HCT116 (cell line): ENCODE measurements around the gene C10orf62. TPM values are rescaled to one million over a fixed set of nuclear protein-coding genes. Genes with fewer than 3 reads are reported as not detected.

Experiments
- ATAC-seq: fragments of 200-7000 bp; cut with Tn5 transposase; 2 replicates; pipeline ENCODE4 v1.9.1; 2020; ENCODE audit warnings: mild to moderate bottlenecking, moderate library complexity
- BruUV-seq: library from RNA; stranded (reverse); fragments of 400-500 nt; replicated peaks from 2 replicates; lab custom pipeline; 2021; lab: Mats Ljungman, UMichigan
- CTCF ChIA-PET: fragments of 300-600 bp; sonication (Branson Sonifier 250); formaldehyde crosslinking; loops from one replicate; lab custom pipeline; 2021; ENCODE audit warnings: antibody characterized with exemption; lab: Charles Lee
- POLR2A ChIA-PET: fragments of 300-600, 350-600 bp; sonication (Branson Sonifier 250); formaldehyde crosslinking; loops from one replicate; lab custom pipeline; 2021; ENCODE audit warnings: antibody characterized with exemption; lab: Charles Lee
- RAD21 ChIA-PET, 2 experiments: fragments of 300-600 bp; sonication (Branson Sonifier 250); formaldehyde crosslinking; loops; one replicate each; lab custom pipeline; 2023; ENCODE audit warnings: low total read pairs in 2 of 2; ENCODE audit not compliant: uncharacterized antibody in 2 of 2, unreplicated experiment in 2 of 2, low non-redundant PET in 1 of 2; lab: Charles Lee
- DNase-seq: peaks from one replicate; pipeline ENCODE4 v3.0.0-alpha.2; 2010; ENCODE audit warnings: low read depth, low spot score
- H2AFZ ChIP-seq: fragments of 200-600 bp; shearing (Covaris generic), sonication (generic); 2 replicates; pipeline ENCODE4 v1.6.1; 2017; ENCODE audit warnings: low read depth, mixed run types, mixed read lengths, antibody characterized with exemption, low read length; ENCODE audit not compliant: poor library complexity, severe bottlenecking
- H3K27ac ChIP-seq: 2 replicates; pipeline ENCODE4 v1.5.1; 2012; ENCODE audit warnings: low read depth, low read length
- H3K27me3 ChIP-seq: fragments of 200-600 bp; sonication (generic); 2 replicates; pipeline ENCODE4 v1.6.1; 2016; ENCODE audit warnings: mixed run types, low read length, mixed read lengths; ENCODE audit not compliant: insufficient read depth
- H3K36me3 ChIP-seq, 2 experiments: fragments of 200-500 bp in 1 of 2; fragments of 200-600 bp in 1 of 2; sonication (Bioruptor generic) in 1 of 2; sonication (generic) in 1 of 2; 2 replicates each; pipeline versions ENCODE4 v1.5.1 to v1.6.1; 2014 to 2016; ENCODE audit warnings: low read length in 2 of 2, inconsistent platforms in 1 of 2, mixed read lengths in 1 of 2, mixed run types in 1 of 2; ENCODE audit not compliant: insufficient read depth in 2 of 2, control insufficient read depth in 1 of 2
- H3K4me1 ChIP-seq, 2 experiments: fragments of 200-600 bp in 1 of 2; sonication (generic) in 1 of 2; 2 replicates each; pipeline versions ENCODE4 v1.5.1 to v1.6.1; 2012 to 2017; ENCODE audit warnings: low read length in 2 of 2, inconsistent platforms in 1 of 2, mild to moderate bottlenecking in 1 of 2, mixed read lengths in 1 of 2, mixed run types in 1 of 2, moderate library complexity in 1 of 2; ENCODE audit not compliant: insufficient read depth in 2 of 2, control insufficient read depth in 1 of 2
- H3K4me2 ChIP-seq: fragments of 200-600 bp; sonication (generic); 2 replicates; pipeline ENCODE4 v1.6.1; 2017; ENCODE audit warnings: mixed run types, low read length, mixed read lengths
- H3K4me3 ChIP-seq, 2 experiments: fragments of 200-600 bp in 1 of 2; sonication (generic) in 1 of 2; replicated peaks in 1 of 2; 2 replicates each; pipeline ENCODE4 v1.5.1; 2011 to 2016; ENCODE audit warnings: low read length in 2 of 2, control low read depth in 1 of 2, low read depth in 1 of 2, mild to moderate bottlenecking in 1 of 2, mixed read lengths in 1 of 2, mixed run types in 1 of 2
- H3K79me2 ChIP-seq: fragments of 200-600 bp; sonication (generic); 2 replicates; pipeline ENCODE4 v1.6.1; 2017; ENCODE audit warnings: mild to moderate bottlenecking, mixed run types, low read length, moderate library complexity, mixed read lengths; ENCODE audit not compliant: insufficient read depth
- H3K9ac ChIP-seq: fragments of 200-600 bp; sonication (generic); 2 replicates; pipeline ENCODE4 v1.6.1; 2016; ENCODE audit warnings: low read length, mixed read lengths
- H3K9me2 ChIP-seq: fragments of 200-600 bp; sonication (generic), shearing (Covaris generic); 2 replicates; pipeline ENCODE4 v1.6.1; 2017; ENCODE audit warnings: mixed run types, mild to moderate bottlenecking, moderate library complexity; ENCODE audit not compliant: insufficient read depth
- H3K9me3 ChIP-seq, 2 experiments: fragments of 200-500 bp in 1 of 2; fragments of 200-600 bp in 1 of 2; sonication (Bioruptor generic) in 1 of 2; sonication (generic) in 1 of 2; 2 replicates each; pipeline ENCODE4 v1.6.1; 2014 to 2017; ENCODE audit warnings: low read length in 2 of 2, mixed read lengths in 2 of 2, inconsistent platforms in 1 of 2, low read depth in 1 of 2, mild to moderate bottlenecking in 1 of 2, mixed run types in 1 of 2, moderate library complexity in 1 of 2; ENCODE audit not compliant: control insufficient read depth in 1 of 2, insufficient read depth in 1 of 2
- H4K20me1 ChIP-seq: fragments of 200-600 bp; sonication (generic), shearing (Covaris generic); 2 replicates; pipeline ENCODE4 v1.6.1; 2017; ENCODE audit warnings: mixed run types, mild to moderate bottlenecking, moderate library complexity; ENCODE audit not compliant: insufficient read depth
- CBX3 ChIP-seq: IDR thresholded peaks from 2 replicates; pipeline ENCODE4 v1.6.1; 2012; ENCODE audit warnings: low read depth
- EGR1 ChIP-seq: IDR thresholded peaks from 2 replicates; pipeline ENCODE4 v1.6.1; 2012; ENCODE audit warnings: low read depth
- ELF1 ChIP-seq: IDR thresholded peaks from 2 replicates; pipeline ENCODE4 v1.6.1; 2012; ENCODE audit warnings: low read depth, borderline replicate concordance
- POLR2A ChIP-seq: IDR thresholded peaks from 2 replicates; pipeline ENCODE4 v1.7.0; 2011; ENCODE audit warnings: borderline replicate concordance; ENCODE audit not compliant: insufficient read depth, insufficient read length; ENCODE audit errors: extremely low read depth
- SIN3A ChIP-seq: IDR thresholded peaks from 2 replicates; pipeline ENCODE4 v1.6.1; 2012; ENCODE audit warnings: low read depth
- SP1 ChIP-seq: IDR thresholded peaks from 2 replicates; pipeline ENCODE4 v1.6.1; 2012; ENCODE audit warnings: low read depth
- SRF ChIP-seq: IDR thresholded peaks from 2 replicates; pipeline ENCODE4 v1.6.1; 2012; ENCODE audit warnings: low read depth
- intact Hi-C: fragments of 100-400 bp; cut with micrococcal nuclease; formaldehyde crosslinking; loops from 2 replicates; pipeline ENCODE4 v1.10.0; 2022
- total RNA-seq: library from RNA; stranded (reverse); gene quantifications from one replicate; pipeline ENCODE4 v1.2.1, GENCODE V29; 2021; ENCODE audit not compliant: unreplicated experiment
- TF ChIP-seq, protein P1 (sequence below), 3 experiments: fragments of 200-600 bp in 1 of 3; sonication (generic) in 1 of 3; IDR thresholded peaks in 2 of 3; conservative IDR thresholded peaks in 1 of 3; 2 replicates each; pipeline ENCODE4 v1.5.1; 2012 to 2017; ENCODE audit warnings: low read depth in 2 of 3, low read length in 2 of 3, antibody characterized with exemption in 1 of 3, borderline replicate concordance in 1 of 3, control low read depth in 1 of 3, mild to moderate bottlenecking in 1 of 3, mixed read lengths in 1 of 3, mixed run types in 1 of 3, moderate library complexity in 1 of 3; ENCODE audit not compliant: insufficient read depth in 1 of 3
- TF ChIP-seq, protein P2 (sequence below): IDR thresholded peaks from 2 replicates; pipeline ENCODE4 v1.6.1; 2012
- TF ChIP-seq, protein P3 (sequence below): IDR thresholded peaks from 2 replicates; pipeline ENCODE4 v1.6.1; 2012; ENCODE audit warnings: low read depth

Gene C10orf62
- total RNA-seq, 1 experiment from 2014 or later = 0.32 TPM

DNA sequence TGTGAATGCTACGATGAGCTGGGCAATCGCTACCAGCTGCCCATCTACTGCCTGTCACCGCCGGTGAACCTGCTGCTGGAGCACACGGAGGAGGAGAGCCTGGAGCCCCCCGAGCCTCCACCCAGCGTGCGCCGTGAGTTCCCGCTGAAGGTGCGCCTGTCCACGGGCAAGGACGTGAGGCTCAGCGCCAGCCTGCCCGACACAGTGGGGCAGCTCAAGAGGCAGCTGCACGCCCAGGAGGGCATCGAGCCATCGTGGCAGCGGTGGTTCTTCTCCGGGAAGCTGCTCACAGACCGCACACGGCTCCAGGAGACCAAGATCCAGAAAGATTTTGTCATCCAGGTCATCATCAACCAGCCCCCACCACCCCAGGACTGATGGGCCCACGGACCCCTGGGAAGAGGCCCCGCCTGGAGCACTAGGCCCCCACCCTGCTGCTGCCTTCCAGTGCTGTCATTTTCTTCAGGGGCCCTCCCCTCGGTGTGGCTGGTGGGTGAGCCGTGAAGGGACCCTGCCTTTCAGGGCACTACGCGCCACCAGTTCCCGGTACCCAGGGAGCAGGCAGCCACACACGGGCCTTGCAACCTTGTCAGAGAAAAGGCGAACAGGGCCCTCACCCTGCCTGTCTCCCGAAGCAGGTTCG, 19.3 kb upstream of the C10orf62 start:
- no peak overlapping the region for H3K4me2 ChIP-seq
- POLR2A ChIA-PET = no interaction called here
- RAD21 ChIA-PET = interaction anchor here in 1 of 2 experiments (0.6 kb wide), 1 partner anchor 18 kb away, joined by 3 read pairs; no protein-coding TSS in a partner anchor

DNA sequence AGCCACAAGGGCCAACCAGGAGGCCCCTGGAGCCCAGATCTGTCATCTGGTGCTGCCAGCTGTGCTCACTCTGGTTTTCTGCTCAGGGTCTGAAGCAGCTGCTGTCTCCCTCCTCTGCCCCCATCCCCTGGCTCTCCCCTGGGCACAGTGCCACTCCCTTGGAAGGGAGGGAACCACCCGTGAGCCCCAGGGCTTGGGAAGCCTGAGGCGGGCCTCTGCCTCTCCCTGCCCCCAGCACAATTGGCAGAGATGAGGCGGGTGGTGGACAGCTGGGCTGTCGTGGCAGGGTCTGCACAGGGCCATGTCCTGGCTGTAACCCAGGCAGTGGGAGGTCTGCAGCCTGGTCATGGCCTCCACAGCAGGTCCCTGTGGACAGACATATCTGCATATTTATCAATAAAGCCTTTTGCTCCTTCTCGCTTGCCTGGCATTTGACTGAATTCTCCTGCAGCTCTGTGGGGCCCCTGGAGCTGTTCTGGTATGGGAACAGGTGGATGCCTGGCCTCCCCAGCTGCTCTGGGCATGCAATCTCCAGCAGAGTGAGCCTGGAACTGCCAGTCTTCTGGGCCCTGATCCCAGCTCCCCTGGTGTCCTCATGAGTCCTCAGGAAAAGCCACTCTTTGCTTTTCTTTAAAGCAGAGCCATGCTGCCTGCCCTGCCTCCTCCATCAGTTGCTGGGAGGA, 18.6 kb upstream of the C10orf62 start:
- Histone ChIP-seq H3K36me3 (no peaks in the 10 kb centered on the region), H3K4me1 (peaks cover 50 to 57% of the 10 kb centered on the region in 2 experiments), H4K20me1 (no peaks in the 10 kb centered on the region), H3K27me3 (no peaks in the 10 kb centered on the region), H3K9me3 (no peaks in the 10 kb centered on the region), H3K4me3 (peak overlapping the region in 1 of 2 experiments; percentile 51; a peak in 1 of 4 replicates), H3K27ac (peak overlapping the region; percentile 68), H2AFZ (no peak overlapping the region), H3K79me2 (no peaks in the 10 kb centered on the region), H3K9me2 (no peaks in the 10 kb centered on the region), H3K4me2 (peak overlapping the region; percentile 92), H3K9ac (peak overlapping the region; percentile 67)
- ChIA-PET POLR2A (interaction anchor here (1.0 kb wide), 1 partner anchor 26 kb away, joined by 3 read pairs; no protein-coding TSS in a partner anchor), CTCF (interaction anchor here (0.6 to 2.8 kb wide), 12 partner anchors 10 to 46 kb away, joined by 3 to 35 read pairs (median 7); partner anchors contain the start of gene HOGA1), RAD21 (interaction anchor here (0.8 to 2.3 kb wide), 3 partner anchors 42 to 130 kb away, joined by 3 to 12 read pairs (median 7); no protein-coding TSS in a partner anchor)
- no peak for ATAC-seq
- BruUV-seq = no TSS peak
- no peak for DNase-seq
- intact Hi-C loops = no loop called here
- no peak for TF ChIP-seq EGR1
- TF ChIP-seq, protein P1, sequence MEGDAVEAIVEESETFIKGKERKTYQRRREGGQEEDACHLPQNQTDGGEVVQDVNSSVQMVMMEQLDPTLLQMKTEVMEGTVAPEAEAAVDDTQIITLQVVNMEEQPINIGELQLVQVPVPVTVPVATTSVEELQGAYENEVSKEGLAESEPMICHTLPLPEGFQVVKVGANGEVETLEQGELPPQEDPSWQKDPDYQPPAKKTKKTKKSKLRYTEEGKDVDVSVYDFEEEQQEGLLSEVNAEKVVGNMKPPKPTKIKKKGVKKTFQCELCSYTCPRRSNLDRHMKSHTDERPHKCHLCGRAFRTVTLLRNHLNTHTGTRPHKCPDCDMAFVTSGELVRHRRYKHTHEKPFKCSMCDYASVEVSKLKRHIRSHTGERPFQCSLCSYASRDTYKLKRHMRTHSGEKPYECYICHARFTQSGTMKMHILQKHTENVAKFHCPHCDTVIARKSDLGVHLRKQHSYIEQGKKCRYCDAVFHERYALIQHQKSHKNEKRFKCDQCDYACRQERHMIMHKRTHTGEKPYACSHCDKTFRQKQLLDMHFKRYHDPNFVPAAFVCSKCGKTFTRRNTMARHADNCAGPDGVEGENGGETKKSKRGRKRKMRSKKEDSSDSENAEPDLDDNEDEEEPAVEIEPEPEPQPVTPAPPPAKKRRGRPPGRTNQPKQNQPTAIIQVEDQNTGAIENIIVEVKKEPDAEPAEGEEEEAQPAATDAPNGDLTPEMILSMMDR (IDR thresholded peaks at IDR 0.05 in 2 of 3, conservative IDR thresholded peaks at IDR 0.05 in 1 of 3; ENCODE audit: borderline replicate concordance in 1 of 3, insufficient read depth in 1 of 3, low read depth in 2 of 3, low read length in 2 of 3) = no peak
- TF ChIP-seq, protein P2, sequence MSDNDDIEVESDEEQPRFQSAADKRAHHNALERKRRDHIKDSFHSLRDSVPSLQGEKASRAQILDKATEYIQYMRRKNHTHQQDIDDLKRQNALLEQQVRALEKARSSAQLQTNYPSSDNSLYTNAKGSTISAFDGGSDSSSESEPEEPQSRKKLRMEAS = no peak
- no peak for TF ChIP-seq POLR2A
- no peak for TF ChIP-seq CBX3
- no peak for TF ChIP-seq SRF
- no peak for TF ChIP-seq ELF1
- TF ChIP-seq SP1 = no peak
- TF ChIP-seq, protein P3, sequence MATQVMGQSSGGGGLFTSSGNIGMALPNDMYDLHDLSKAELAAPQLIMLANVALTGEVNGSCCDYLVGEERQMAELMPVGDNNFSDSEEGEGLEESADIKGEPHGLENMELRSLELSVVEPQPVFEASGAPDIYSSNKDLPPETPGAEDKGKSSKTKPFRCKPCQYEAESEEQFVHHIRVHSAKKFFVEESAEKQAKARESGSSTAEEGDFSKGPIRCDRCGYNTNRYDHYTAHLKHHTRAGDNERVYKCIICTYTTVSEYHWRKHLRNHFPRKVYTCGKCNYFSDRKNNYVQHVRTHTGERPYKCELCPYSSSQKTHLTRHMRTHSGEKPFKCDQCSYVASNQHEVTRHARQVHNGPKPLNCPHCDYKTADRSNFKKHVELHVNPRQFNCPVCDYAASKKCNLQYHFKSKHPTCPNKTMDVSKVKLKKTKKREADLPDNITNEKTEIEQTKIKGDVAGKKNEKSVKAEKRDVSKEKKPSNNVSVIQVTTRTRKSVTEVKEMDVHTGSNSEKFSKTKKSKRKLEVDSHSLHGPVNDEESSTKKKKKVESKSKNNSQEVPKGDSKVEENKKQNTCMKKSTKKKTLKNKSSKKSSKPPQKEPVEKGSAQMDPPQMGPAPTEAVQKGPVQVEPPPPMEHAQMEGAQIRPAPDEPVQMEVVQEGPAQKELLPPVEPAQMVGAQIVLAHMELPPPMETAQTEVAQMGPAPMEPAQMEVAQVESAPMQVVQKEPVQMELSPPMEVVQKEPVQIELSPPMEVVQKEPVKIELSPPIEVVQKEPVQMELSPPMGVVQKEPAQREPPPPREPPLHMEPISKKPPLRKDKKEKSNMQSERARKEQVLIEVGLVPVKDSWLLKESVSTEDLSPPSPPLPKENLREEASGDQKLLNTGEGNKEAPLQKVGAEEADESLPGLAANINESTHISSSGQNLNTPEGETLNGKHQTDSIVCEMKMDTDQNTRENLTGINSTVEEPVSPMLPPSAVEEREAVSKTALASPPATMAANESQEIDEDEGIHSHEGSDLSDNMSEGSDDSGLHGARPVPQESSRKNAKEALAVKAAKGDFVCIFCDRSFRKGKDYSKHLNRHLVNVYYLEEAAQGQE = no peak

More for the DNA sequence above, 19.3 kb upstream of the C10orf62 start:
- Histone ChIP-seq H3K9ac (no peak overlapping the region), H3K27ac (no peak overlapping the region), H2AFZ (no peak overlapping the region), H3K9me3 (no peaks in the 10 kb centered on the region), H3K79me2 (no peaks in the 10 kb centered on the region), H4K20me1 (no peaks in the 10 kb centered on the region), H3K27me3 (no peaks in the 10 kb centered on the region), H3K4me3 (no peak overlapping the region), H3K9me2 (no peaks in the 10 kb centered on the region), H3K36me3 (no peaks in the 10 kb centered on the region), H3K4me1 (peaks cover 43 to 50% of the 10 kb centered on the region in 2 experiments)
- DNase-seq (no peak), ATAC-seq (no peak)
- BruUV-seq = no TSS peak
- no peak for TF ChIP-seq EGR1
- TF ChIP-seq SIN3A = no peak
- intact Hi-C loops = no loop called here
- CTCF ChIA-PET = interaction anchor here (2.8 kb wide), 1 partner anchor 42 kb away, joined by 35 read pairs; no protein-coding TSS in a partner anchor
